Panc1 (cell line): ENCODE measurements around the gene CCNG2.

ENCODE experiments used
- POLR2AphosphoS5 ChIP-seq: IDR thresholded peaks from 2 replicates; pipeline ENCODE4 v1.6.1; 2012; ENCODE audit warnings: mild to moderate bottlenecking, low read depth, low read length, moderate library complexity
- SIN3A ChIP-seq: IDR thresholded peaks from 2 replicates; pipeline ENCODE4 v1.6.1; 2012; ENCODE audit warnings: low read depth, mild to moderate bottlenecking, low read length, moderate library complexity, borderline replicate concordance; ENCODE audit not compliant: insufficient read depth
- TCF7L2 ChIP-seq: IDR thresholded peaks from 2 replicates; pipeline ENCODE4 v1.6.1; 2011; ENCODE audit warnings: mild to moderate bottlenecking, low read depth, low read length, inconsistent platforms
- TF ChIP-seq, protein P1 (sequence below): fragments of 450-650 bp; IDR thresholded peaks from 2 replicates; pipeline ENCODE4 v1.5.1; 2017; ENCODE audit warnings: mild to moderate bottlenecking
- TF ChIP-seq, protein P2 (sequence below), 2 experiments: IDR thresholded peaks; 2 replicates each; pipeline ENCODE4 v1.6.1; 2011 to 2012; ENCODE audit warnings: low read depth in 2 of 2, control low read depth in 1 of 2, low read length in 1 of 2, mild to moderate bottlenecking in 1 of 2, moderate library complexity in 1 of 2; ENCODE audit not compliant: insufficient read depth in 1 of 2

DNA sequence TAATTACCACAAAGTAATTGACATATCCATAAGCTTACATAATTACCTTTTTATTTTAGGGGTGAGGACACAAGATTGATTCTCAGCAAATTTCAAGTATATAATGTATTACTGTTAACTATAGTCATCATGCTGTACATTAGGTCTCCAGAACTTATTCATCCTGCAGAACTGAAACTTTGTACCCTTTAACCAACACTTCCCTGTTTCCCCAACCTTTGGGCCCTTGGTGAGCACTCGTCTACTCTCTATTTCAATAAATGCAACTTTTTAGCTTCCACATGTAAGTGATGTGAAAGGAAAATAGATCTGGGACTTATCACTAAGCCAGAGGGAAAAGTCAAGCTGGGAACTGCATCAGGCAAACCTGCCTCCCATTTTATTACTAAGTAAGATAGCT is 33.6 kb upstream of the CCNG2 start:
- TF ChIP-seq, protein P1, sequence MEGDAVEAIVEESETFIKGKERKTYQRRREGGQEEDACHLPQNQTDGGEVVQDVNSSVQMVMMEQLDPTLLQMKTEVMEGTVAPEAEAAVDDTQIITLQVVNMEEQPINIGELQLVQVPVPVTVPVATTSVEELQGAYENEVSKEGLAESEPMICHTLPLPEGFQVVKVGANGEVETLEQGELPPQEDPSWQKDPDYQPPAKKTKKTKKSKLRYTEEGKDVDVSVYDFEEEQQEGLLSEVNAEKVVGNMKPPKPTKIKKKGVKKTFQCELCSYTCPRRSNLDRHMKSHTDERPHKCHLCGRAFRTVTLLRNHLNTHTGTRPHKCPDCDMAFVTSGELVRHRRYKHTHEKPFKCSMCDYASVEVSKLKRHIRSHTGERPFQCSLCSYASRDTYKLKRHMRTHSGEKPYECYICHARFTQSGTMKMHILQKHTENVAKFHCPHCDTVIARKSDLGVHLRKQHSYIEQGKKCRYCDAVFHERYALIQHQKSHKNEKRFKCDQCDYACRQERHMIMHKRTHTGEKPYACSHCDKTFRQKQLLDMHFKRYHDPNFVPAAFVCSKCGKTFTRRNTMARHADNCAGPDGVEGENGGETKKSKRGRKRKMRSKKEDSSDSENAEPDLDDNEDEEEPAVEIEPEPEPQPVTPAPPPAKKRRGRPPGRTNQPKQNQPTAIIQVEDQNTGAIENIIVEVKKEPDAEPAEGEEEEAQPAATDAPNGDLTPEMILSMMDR, result no peak
- no peak for TF ChIP-seq POLR2AphosphoS5
- TF ChIP-seq SIN3A, result no peak
- TF ChIP-seq, protein P2, sequence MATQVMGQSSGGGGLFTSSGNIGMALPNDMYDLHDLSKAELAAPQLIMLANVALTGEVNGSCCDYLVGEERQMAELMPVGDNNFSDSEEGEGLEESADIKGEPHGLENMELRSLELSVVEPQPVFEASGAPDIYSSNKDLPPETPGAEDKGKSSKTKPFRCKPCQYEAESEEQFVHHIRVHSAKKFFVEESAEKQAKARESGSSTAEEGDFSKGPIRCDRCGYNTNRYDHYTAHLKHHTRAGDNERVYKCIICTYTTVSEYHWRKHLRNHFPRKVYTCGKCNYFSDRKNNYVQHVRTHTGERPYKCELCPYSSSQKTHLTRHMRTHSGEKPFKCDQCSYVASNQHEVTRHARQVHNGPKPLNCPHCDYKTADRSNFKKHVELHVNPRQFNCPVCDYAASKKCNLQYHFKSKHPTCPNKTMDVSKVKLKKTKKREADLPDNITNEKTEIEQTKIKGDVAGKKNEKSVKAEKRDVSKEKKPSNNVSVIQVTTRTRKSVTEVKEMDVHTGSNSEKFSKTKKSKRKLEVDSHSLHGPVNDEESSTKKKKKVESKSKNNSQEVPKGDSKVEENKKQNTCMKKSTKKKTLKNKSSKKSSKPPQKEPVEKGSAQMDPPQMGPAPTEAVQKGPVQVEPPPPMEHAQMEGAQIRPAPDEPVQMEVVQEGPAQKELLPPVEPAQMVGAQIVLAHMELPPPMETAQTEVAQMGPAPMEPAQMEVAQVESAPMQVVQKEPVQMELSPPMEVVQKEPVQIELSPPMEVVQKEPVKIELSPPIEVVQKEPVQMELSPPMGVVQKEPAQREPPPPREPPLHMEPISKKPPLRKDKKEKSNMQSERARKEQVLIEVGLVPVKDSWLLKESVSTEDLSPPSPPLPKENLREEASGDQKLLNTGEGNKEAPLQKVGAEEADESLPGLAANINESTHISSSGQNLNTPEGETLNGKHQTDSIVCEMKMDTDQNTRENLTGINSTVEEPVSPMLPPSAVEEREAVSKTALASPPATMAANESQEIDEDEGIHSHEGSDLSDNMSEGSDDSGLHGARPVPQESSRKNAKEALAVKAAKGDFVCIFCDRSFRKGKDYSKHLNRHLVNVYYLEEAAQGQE (IDR thresholded peaks at IDR 0.05; ENCODE audit: insufficient read depth in 1 of 2, low read depth in 2 of 2, low read length in 1 of 2), result no peak
- no peak for TF ChIP-seq TCF7L2
